ENCODE measurements around the gene GNE.
"Not testable (repeated sequence)": the region's sequence is repeated elsewhere in the genome, so short reads cannot be mapped to it uniquely, and the experiment has no call there.

GNE gene

DNA sequence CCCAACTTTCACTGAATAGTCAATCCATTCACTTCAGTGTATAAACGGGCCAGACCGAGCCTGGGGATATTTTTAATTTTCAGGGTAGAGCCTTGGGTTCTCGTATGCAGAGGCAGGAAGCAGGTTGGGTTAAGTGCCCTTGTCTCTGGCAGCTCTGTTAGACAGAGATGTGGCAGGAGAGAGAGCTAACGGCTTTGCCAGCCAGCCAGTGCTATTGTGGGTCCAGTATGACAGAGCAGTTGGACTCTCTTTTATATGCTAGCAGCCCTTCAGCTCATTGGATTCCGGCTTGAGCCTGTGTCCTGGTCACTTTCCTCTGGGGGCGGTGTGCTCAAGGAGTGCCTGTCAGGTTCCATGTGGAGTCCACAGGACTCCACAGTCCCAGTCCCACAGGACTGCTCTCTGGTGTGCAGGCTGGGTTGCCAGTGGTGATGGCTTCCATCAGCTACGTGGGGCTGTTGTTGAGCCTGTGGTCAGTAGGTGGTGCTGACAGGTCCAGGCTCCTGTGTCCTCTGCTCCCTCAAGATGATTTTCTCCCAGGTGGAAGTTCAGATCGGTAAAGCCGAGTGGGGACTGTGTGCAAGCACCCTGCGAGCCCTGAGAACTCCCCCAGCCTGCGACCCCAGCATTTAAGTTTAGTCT, 53.2 kb downstream of the GNE start:
- DNase-seq, result no peak

DNA sequence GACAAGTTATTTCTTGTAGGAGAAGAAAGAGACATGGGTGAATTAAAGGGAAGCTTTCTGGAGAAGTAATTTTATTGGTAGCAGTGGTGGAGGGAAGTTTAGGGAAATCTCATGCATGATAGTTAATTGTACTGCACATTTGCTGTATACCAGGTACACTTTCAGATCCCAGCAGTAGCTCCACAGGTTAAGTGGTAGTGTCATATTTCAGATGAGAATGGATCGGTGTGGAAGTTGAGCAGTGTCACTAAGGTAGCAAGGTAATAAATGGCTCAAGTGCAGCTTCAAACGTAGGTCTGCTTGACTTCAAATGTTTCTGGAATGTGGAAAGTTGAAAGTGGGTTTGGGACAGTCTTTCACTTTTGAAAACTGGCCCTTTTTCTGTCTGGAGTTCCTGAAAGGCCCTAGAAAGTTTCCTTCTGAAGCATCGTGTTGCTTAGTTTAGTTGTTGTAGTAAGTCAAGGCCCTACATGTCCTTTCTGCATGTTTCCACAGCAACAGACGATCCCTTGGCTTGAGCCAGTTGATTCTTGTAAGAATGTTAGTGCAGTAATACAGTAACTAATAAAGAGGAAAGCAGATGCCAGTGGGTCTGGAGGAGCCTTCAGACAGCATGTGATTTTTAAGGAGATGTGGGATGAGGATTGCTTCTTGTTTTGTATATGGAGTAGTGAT, 63.8 kb downstream of the GNE start:
- no peak for DNase-seq

DNA sequence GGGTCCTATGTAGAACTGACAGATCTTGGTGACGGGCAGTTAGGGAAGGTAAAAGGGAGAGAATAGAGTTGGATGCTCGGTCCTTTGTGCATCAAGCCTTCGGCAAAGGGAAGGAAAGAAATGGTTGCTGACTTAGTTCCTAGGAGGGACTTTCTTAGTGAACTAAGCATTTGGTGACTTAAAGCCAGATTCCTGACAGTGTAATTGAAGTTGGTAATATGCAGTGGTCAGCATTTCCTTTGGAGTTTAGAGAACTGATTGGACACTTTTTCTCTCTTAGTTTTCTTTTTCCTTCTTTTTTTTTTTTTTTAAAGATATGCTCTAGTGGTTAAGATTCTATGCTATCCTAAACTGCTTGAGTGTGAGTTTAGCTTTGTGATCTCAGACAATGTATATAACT, 65.2 kb downstream of the GNE start:
- no peak for DNase-seq

DNA sequence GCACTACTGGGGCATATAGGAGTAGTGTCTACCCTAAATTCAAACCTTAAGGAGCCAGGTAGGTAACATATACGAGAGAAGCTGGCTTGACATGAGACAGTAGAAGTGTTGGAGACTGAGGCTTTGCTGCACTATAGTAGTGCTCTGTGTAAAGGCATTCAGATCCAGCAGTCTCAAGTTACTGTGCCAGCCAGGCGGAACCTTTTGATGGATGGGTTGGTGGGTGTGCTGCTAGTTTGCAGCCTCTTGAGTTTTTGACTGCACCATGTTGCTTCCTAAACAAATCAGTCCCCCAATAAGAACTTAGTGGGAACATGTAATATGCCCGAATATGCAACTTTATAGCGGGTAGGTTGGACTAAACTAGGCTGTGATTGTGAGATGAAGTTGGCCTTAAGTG, 66.1 kb downstream of the GNE start:
- no peak for DNase-seq

DNA sequence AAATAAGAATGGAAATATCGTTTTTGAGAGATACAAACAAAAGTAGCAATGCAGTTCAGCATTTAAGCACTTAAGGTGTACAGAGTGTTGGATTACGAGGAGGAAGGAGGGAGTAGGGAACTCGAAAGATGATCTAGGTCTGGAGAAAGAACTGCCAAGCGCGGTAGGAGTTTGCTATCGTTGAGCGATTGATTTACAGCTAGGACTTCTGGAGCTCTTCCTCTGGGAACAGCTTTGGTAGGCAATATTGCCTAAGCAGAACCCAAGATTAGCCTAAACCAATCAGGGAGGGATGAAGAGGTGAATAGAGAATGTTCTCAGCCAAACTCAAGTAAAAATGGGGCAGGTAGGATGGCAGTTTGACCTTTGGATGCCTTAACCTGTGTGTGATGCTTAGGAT, 66.6 kb downstream of the GNE start:
- no peak for DNase-seq

DNA sequence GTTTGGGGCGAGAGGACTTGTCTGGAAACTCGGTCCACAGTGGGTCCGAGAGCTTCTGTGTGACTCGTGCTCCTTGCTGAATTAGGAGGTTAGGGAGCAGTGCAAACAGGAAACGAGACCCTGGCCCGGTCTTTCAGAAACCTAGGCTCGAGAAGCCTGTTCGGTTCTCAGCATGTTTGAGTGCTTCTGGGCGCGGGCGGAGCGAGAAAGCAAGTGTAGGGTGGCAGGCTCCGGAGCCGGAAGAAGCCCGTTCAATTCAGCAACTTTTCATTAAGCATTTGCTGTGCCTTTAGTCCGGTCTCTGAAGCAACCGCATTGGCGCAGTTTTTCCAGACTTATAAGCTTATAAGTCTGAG, 67.0 kb downstream of the GNE start:
- DNase-seq, result peak; percentile 56

DNA sequence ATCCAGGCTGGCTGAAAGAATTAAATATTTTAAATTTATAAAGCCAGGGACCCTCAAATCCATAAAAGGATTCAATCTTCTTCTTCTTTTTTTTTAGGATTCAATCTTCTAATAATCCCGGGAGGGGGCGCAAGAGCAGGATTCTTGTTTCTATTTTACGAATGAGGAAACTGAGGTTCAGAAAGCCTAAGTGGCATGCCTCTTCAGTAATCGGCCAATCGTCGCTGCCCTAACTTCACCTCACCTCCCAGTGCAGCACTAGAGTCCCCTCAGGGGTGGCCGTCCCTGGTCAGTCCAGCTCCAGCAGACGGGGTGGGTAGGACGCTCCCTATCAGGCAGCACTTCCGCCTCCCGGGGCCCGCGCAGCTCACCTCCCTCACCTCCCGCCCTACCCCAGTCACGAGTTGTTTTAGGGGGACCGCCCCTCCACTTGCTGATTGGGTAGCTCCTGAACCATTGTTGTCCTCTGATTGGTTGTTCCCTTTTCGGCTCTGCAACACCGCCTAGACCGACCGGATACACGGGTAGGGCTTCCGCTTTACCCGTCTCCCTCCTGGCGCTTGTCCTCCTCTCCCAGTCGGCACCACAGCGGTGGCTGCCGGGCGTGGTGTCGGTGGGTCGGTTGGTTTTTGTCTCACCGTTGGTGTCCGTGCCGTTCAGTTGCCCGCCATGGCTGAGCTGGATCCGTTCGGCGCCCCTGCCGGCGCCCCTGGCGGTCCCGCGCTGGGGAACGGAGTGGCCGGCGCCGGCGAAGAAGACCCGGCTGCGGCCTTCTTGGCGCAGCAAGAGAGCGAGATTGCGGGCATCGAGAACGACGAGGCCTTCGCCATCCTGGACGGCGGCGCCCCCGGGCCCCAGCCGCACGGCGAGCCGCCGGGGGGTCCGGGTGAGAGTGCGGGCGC, 67.6 kb downstream of the GNE start, which contains the start of gene CLTA:
CLTA (plus strand) TSS at position 534 of the 902 bp plus-strand sequence; CDS start at position 670, 136 bp downstream.
- DNase-seq, result peak; percentile 91

DNA sequence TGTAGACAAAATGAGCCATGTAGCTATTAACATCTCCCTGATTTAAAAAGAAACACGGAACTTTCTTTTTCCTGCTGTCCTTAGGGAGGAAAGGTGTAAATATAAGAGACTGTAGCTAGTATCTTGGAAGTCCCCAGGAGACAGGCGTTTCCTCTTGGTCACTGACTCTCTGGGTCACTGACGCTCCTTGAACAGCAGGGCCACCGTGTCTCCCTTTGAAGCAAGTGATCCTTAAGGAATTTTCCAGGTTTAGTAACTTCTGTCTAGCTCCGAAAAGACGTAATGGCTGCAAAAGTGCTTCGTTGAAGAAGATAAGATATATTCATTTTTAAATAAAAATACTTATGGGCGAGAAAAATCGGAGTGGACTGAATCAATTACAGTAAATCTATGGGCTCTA, 68.3 kb downstream of the GNE start:
- no peak for DNase-seq

DNA sequence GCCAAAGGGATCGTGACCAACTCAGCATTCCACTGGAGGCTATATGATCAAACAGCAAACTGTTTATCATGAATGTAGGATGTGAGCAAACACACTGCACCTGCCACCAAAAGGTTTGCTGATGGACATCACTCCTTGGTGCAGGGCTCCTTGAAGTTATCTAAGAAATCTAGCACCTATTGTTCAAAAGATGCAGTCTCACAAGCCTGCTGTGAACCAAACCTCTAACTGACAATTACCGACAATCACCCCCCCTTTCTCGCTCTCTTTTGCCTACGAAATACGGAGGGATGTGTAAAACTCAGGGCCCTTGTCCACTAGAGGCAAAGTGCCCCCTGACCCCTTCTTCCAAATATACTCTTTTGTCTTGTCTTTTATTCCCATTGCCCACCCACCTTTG, 70.0 kb downstream of the GNE start:
- DNase-seq, result no peak

DNA sequence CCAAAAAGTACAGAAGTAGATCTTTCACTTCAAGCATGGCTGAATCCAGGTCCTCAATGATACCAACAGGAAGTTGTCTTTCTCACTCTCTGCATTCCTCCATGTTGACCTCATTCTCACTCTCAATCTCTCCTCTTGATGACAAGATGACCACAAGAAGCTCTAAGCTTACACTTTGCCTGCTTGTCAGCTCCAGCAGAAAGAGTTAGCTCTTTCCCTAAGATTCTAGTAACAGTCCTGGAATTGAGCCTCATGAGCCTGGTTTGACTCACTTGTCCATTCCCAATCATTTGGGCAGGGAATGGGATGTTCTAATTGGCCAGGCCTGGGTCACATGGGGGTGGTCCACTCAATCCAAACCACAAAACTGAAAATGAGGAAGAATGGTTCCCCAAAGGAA, 70.8 kb downstream of the GNE start:
- DNase-seq, result no peak

DNA sequence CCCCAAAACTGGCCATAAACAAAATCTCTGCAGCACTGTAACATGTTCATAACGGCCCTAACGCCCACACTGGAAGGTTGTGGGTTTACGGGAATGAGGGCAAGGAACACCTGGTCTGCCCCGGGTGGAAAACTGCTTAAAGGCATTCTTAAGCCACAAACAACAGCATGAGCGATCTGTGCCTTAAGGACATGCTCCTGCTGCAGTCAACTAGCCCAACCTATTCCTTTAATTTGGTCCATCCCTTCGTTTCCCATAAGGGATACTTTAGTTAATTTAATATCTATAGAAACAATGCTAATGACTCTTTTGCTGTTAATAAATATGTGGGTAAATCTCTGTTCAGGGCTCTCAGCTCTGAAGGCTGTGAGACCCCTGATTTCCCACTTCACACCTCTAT, 78.0 kb downstream of the GNE start:
- DNase-seq, result not testable (repeated sequence)

DNA sequence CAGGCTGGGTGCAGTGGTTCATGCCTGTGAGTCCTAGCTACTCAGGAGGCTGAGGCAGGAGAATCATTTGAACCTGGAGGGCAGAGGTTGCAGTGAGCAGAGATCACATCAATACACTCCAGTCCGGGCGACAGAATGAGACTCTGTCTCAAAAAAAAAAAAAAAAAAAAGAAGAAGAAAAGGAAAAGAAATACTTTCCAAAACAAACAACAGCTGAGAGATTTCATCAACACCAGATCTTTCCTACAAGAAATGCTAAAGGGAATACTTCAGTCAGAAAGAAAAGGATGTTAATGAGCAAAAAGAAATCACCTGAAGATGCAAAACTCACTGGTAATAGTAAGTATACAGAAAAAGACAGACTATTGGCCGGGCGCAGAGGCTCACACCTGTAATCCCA, 80.7 kb downstream of the GNE start:
- no peak for DNase-seq

DNA sequence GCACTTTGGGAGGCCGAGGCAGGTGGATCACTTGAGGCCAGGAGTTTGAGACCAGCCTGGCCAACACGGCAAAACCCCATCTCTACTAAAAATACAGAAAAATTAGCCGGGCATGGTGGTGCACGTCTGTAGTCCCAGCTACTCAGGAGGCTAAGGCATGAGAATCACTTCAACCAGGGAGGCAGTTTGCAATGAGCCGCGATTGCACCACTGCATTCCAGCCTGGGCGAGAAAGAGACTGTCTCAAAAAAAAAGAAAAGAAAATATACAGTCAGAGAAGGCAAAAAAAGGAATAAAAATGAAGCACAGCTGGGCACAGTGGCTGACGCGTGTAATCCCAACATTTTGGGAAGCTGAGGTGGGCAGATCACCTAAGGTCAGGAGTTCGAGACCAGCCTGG, 81.8 kb downstream of the GNE start:
- not testable (repeated sequence) for DNase-seq

DNA sequence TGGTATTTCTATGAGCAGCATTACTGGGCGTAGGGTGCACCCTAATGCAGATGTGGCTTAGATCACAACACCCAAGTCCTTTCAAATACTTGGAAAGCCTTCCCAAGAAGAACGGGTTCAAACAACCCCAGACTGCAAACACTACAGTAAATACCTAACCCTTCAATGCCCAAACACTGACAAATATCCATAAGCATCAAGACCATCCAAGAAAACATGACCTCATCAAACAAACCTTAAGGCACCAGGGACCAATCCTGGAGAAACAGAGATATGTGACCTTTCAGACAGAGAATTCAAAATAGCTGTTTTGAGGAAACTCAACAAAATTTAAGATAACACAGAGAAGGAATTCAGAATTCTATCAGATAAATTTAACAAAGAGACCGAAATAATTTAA, 83.0 kb downstream of the GNE start:
- not testable (repeated sequence) for DNase-seq

DNA sequence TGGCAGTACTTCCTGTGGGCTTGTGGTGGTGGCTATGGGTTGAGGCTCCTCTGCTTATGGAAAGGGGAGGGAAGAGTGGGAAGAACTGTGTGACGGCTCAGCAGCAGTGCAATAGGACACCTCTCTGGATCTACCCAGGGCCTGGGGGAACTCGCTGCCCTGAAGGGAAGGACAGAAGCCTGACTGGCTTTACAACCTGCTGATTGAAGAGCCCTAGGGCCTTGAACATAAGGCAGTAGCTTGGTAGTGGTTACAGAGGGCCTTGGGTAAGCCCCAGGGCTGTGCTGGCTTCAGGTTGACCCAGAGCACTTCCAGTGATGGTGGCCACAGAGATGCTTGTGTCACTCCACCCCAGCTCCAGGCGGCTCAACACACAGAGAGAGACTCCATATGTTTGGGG, 83.5 kb downstream of the GNE start:
- DNase-seq, result no peak

DNA sequence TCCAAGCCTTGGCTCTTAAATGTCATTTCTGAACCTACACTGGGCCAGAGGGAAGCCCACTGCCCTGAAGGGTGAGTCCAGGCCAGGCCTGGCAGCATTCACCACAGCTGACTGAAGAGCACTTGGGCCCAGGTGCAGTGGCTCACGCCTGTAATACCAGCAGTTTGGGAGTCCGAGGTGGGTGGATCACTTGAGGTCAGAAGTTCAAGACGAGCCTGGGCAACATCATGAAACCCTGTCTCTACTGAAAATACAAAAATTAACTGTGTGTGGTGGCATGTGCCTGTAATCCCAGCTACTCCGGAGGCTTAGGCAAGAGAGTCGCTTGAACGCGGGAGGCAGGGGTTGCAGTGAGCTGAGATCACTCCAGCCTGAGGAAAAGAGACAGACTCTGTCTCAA, 84.0 kb downstream of the GNE start:
- no peak for DNase-seq

DNA sequence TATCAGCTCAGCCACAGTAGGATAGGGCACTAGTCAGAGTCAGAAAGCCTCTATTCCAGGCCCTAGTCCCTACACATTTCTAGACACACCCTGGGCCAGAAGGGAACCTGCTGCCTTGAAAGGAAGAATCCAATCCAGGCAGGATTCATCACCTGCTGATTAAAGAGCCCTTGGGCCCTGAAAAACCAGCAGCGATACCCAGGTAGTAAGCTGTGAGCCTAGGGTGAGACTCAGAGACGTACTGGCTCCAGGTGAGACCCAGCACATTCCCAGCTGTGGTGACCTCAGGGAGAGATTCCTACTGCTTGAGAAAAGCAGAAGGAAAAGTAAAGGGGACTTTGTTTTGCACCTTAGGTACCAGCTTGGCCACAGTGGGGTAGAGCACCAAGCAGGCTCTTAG, 84.4 kb downstream of the GNE start:
- DNase-seq, result no peak

DNA sequence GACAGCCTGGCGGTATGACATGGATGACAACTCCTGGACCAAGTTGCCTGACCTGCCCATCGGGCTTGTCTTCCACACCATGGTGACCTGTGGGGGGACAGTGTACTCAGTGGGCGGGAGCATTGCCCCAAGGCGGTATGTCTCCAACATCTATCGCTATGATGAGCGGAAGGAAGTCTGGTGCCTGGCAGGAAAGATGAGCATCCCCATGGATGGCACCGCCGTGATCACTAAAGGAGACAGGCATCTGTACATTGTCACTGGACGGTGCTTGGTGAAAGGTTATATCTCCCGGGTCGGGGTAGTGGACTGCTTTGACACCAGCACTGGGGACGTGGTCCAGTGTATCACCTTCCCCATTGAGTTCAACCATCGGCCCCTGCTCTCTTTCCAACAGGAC, 87.7 kb downstream of the GNE start:
- DNase-seq, result no peak

DNA sequence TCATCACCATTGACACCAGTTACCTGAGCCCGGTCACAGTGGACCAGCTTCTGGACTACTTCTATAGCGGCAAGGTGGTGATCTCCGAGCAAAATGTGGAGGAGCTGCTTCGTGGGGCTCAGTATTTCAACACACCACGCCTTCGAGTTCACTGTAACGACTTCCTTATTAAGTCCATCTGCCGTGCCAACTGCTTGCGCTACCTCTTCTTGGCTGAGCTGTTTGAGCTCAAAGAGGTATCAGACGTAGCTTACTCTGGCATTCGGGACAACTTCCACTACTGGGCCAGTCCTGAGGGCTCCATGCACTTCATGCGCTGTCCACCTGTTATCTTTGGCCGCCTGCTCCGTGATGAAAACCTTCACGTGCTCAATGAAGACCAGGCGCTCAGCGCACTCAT, 88.5 kb downstream of the GNE start:
- no peak for DNase-seq

DNA sequence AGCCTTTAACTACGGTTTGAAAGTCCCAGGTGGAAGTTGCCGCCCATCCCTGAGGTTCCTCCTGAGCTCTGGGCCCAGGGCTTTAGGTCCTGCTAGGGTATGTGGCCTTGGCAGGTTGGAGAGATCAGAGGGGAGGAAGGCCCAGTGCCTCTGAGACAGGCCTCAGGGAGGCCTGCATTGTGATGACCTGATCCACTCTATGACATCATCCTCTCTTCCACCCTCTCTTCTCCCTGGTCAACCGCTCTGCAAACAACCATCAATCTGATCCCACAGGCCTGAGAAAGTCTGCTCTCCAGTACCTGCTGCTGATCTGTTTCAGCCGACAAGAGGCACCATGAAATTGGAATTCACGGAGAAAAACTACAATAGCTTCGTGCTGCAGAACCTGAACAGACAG, 89.1 kb downstream of the GNE start, which contains the start of gene CCIN:
CCIN (plus strand) TSS at position 223 of the 400 bp plus-strand sequence; CDS start at position 338, 115 bp downstream.
- no peak for DNase-seq

DNA sequence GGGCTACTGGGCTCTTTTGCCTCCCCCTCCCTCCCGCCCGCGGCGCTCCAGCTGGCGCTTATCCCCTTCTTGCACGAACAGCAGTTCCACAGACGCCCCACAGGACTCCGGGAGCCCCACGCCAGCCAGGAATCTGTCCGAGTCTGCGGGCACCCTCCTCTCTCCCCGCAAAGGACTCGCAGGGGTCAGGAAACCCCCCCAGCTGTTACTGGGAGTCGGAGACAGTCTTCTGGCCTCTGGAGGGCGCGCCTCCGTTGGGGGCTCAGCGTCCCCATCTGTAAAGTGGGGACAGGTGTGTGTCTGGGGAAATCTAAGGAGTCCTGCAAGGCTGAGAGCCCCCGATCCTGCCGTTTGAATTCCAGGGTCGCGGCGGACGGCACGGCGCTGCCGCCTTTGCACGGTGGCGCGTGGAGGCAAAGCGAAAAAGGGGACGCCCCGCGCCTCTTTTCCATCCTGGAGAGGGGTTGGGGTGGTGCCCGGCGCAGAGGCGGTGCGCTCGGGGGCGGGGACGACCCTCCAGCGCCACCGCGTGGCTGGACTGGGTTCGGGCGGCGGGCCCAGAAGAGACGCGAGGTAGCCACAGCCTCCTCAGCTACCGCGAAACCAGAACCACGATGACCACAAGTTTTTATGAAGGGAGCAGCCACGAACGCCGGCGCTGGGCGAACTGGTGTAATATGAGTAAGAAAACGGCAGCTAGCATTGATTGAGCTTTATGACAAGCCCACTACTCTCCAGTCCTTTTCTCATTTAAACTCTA, 91.9 kb downstream of the GNE start:
- DNase-seq, result peak; percentile 94

DNA sequence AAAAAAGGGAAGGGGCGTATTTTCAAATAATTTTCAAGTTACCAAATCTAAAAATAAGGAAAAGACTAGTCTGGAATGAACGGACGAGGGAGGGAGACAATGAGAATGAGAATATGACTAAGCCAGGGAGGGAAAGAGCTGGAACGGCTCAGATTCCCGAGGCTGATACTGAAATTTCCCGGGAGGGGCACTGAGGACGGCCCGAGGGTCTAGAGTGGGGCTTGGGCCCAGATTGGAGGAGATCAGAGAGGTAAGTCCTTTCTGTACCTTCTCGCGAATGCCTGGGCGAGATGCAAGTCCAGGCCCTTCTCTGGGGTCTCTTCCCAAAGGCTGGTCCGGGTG, 92.5 kb downstream of the GNE start:
- no peak for DNase-seq

DNA sequence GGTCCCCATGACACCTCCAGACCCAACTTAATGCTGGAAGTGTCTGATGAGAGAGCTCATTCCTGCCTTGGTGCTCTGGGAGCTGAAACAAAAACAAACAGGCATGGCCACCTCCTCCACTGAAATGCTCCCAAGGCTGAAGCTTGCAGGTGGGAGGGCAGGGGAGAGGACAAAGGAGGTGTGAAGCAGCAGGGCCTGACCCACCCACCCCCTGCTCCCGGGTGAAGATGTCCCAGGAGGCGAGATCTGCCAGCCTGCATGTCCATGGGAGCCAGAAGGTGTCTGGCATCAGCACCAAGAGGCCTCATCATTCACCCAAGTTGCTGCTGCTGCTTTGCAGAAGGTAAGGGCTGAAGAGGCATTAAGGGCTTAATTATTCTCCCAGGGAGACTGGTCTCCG, 93.3 kb downstream of the GNE start:
- DNase-seq, result no peak

Data from activated CD4-positive, CD25-positive, alpha-beta regulatory T cell treated with anti-CD3 and anti-CD28 coated beads, Interleukin-2, amount 50 U/mL, for 72 hours (primary cell).